K562 (cell line): ENCODE data around the gene SUSD3. TPM values are rescaled to one million over a fixed set of nuclear protein-coding genes. Genes with fewer than 3 reads are reported as not detected.

Source experiments
- ARID2 ChIP-seq: fragments of 450-650 bp; IDR thresholded peaks from 2 replicates; pipeline ENCODE4 v1.6.1; 2017; ENCODE audit warnings: antibody characterized with exemption, mild to moderate bottlenecking
- CBX5 ChIP-seq: IDR thresholded peaks from 2 replicates; pipeline ENCODE4 v1.6.1; 2014; ENCODE audit warnings: low read depth, borderline replicate concordance
- CTBP1 ChIP-seq: fragments of 450-650 bp; IDR thresholded peaks from 2 replicates; pipeline ENCODE4 v1.6.1; 2016; ENCODE audit warnings: borderline replicate concordance
- E2F6 ChIP-seq, 2 experiments: IDR thresholded peaks; 2 replicates each; pipeline ENCODE4 v1.6.1; 2011; ENCODE audit warnings: borderline replicate concordance in 1 of 2, control low read depth in 1 of 2, low read depth in 1 of 2, low read length in 1 of 2, mild to moderate bottlenecking in 1 of 2, mixed read lengths in 1 of 2, moderate library complexity in 1 of 2; ENCODE audit not compliant: insufficient read depth in 1 of 2, insufficient read length in 1 of 2, poor library complexity in 1 of 2, severe bottlenecking in 1 of 2; ENCODE audit errors: extremely low read depth in 1 of 2
- ERF ChIP-seq: fragments of 450-650 bp; formaldehyde crosslinking; IDR thresholded peaks from 2 replicates; pipeline ENCODE4 v1.4.0; 2020; ENCODE audit warnings: mild to moderate bottlenecking, mixed read lengths
- ETV5 ChIP-seq: sonication (generic); formaldehyde crosslinking; IDR thresholded peaks from 2 replicates; pipeline ENCODE4 v1.4.0; 2020; ENCODE audit warnings: low read depth, mild to moderate bottlenecking, missing genetic modification reagents
- FOSL1 ChIP-seq: fragments of 200-800 bp; sonication (Bioruptor generic); conservative IDR thresholded peaks from 2 replicates; pipeline ENCODE4 v1.6.1; 2016; ENCODE audit warnings: missing genetic modification characterization, missing compliant biosample characterization
- GABPB2 ChIP-seq: fragments of 250-450 bp; sonication (Bioruptor Pico); conservative IDR thresholded peaks from 2 replicates; pipeline ENCODE4 v1.5.1; 2021; ENCODE audit warnings: mild to moderate bottlenecking
- HDAC8 ChIP-seq: fragments of 450-650 bp; IDR thresholded peaks from 2 replicates; pipeline ENCODE4 v1.6.1; 2016; ENCODE audit warnings: mild to moderate bottlenecking, missing genetic modification characterization, moderate library complexity, missing compliant biosample characterization
- HNRNPK ChIP-seq: fragments of 200-400 bp; formaldehyde crosslinking; IDR thresholded peaks from one replicate; pipeline ENCODE4 v1.6.1; 2018; ENCODE audit warnings: mild to moderate bottlenecking, low read depth, low read length; ENCODE audit not compliant: poor library complexity, severe bottlenecking
- HNRNPUL1 ChIP-seq: fragments of 200-400 bp; formaldehyde crosslinking; IDR thresholded peaks from 2 replicates; pipeline ENCODE4 v1.6.1; 2017; ENCODE audit warnings: low read length
- JUND ChIP-seq, 2 experiments: IDR thresholded peaks; 2 replicates in 1 of 2; 3 replicates in 1 of 2; pipeline ENCODE4 v1.6.1; 2011; ENCODE audit warnings: borderline replicate concordance in 2 of 2, low read depth in 2 of 2, low read length in 2 of 2, improper control_type of control experiment in 1 of 2, missing biosample characterization in 1 of 2, missing genetic modification characterization in 1 of 2, missing genetic modification reagents in 1 of 2
- NR1H2 ChIP-seq: sonication (generic); formaldehyde crosslinking; IDR thresholded peaks from 2 replicates; pipeline ENCODE4 v1.4.0; 2020; ENCODE audit warnings: mild to moderate bottlenecking, missing genetic modification reagents
- RAD21 ChIP-seq, 2 experiments: fragments of 250-450 bp in 1 of 2; fragments of 450-650 bp in 1 of 2; sonication (Bioruptor Pico) in 1 of 2; formaldehyde crosslinking in 1 of 2; IDR thresholded peaks in 1 of 2; conservative IDR thresholded peaks in 1 of 2; 2 replicates each; pipeline versions ENCODE4 v1.4.0 to v1.8.0; 2020 to 2022; ENCODE audit warnings: mild to moderate bottlenecking in 2 of 2, moderate library complexity in 1 of 2
- SETDB1 ChIP-seq: IDR thresholded peaks from one replicate; pipeline ENCODE4 v1.6.1; 2012; ENCODE audit warnings: low read length, control low read depth, inconsistent platforms
- ZBTB17 ChIP-seq: fragments of 450-650 bp; formaldehyde crosslinking; IDR thresholded peaks from 2 replicates; pipeline ENCODE4 v1.4.0; 2020; ENCODE audit warnings: mild to moderate bottlenecking
- ZNF253 ChIP-seq: fragments of 250-450 bp; sonication (Bioruptor Pico); conservative IDR thresholded peaks from 2 replicates; pipeline ENCODE4 v1.6.1; 2021; ENCODE audit warnings: mild to moderate bottlenecking
- ZNF668 ChIP-seq: fragments of 250-450 bp; sonication (Bioruptor Pico); IDR thresholded peaks from 2 replicates; pipeline ENCODE4 v1.8.0; 2022; ENCODE audit warnings: mild to moderate bottlenecking, inconsistent platforms
- polyA plus RNA-seq, 8 experiments: library from polyadenylated mRNA; depleted of rRNA in 4 of 8; stranded (reverse) in 5 of 8; unstranded in 3 of 8; fragments of >200 nt; fragmentation: Nextera tagmentation in 2 of 8; fragmentation: Illumina TruSeq in 1 of 8; extraction: Ambion mirVana in 2 of 8; extraction: Trizol in 1 of 8; gene quantifications; 2 replicates each; pipeline versions ENCODE4 v1.2.1 to v1.2.3, GENCODE V29; 2011 to 2014; ENCODE audit warnings: inconsistent platforms in 1 of 8, missing spikeins in 1 of 8
- total RNA-seq, 7 experiments: library from RNA; depleted of rRNA in 6 of 7; stranded (reverse); fragments of >200 nt in 6 of 7; fragmentation: Illumina TruSeq in 2 of 7; extraction: Trizol in 2 of 7; gene quantifications; 2 replicates each; pipeline versions ENCODE4 v1.2.1 to v1.2.3, GENCODE V29; 2011 to 2021; ENCODE audit warnings: low replicate concordance in 1 of 7
- TF ChIP-seq, protein P1 (sequence below): fragments of 250-450 bp; sonication (Bioruptor Pico); IDR thresholded peaks from 2 replicates; pipeline ENCODE4 v1.9.0; 2021; ENCODE audit warnings: mild to moderate bottlenecking, inconsistent platforms
- TF ChIP-seq, protein P2 (sequence below): sonication (generic); formaldehyde crosslinking; IDR thresholded peaks from 2 replicates; pipeline ENCODE4 v1.8.1; 2023; ENCODE audit warnings: mild to moderate bottlenecking, missing genetic modification reagents

The SUSD3 gene
- total and polyA plus RNA-seq, 9 of the 15 experiments (the other 6 are each of a cell fraction or from before 2014, with no cell fraction given): 1.3 to 21.7 (median 11.4) TPM

GRCh38 chr9:93119953-93120845, 61.7 kb downstream of the SUSD3 start (continued):
- peak; percentile 87 for TF ChIP-seq CTBP1
- no peak for TF ChIP-seq ZBTB17 (CRISPR knock-in tag)
- no peak for TF ChIP-seq HNRNPUL1
- peak; percentile 61 to 67 for TF ChIP-seq E2F6 (IDR thresholded peaks at IDR 0.05; ENCODE audit: borderline replicate concordance in 1 of 2, extremely low read depth in 1 of 2, insufficient read depth in 1 of 2, insufficient read length in 1 of 2, low read depth in 1 of 2, low read length in 1 of 2, poor library complexity in 1 of 2, severe bottlenecking in 1 of 2)
- no peak for TF ChIP-seq SETDB1
- TF ChIP-seq ETV5 (CRISPR knock-in tag): peak; percentile 96
- no peak for TF ChIP-seq ZNF253 (CRISPR knock-in tag)
- peak; percentile 85 for TF ChIP-seq JUND (IDR thresholded peaks at IDR 0.05; ENCODE audit: borderline replicate concordance, low read depth, low read length)
- peak; percentile 78; the same call in 2 of the 3 replicates for TF ChIP-seq JUND (tag; IDR thresholded peaks at IDR 0.05; ENCODE audit: borderline replicate concordance, low read depth, low read length)
- TF ChIP-seq HDAC8 (tag): no peak
- TF ChIP-seq RAD21 (CRISPR knock-in tag; conservative IDR thresholded peaks at IDR 0.05 in 1 of 2, IDR thresholded peaks at IDR 0.05 in 1 of 2): peak; percentile 14 to 41; a peak in 2 of 4 replicates
- TF ChIP-seq ERF (CRISPR knock-in tag): no peak
- TF ChIP-seq GABPB2 (CRISPR knock-in tag): no peak
- peak; percentile 93 for TF ChIP-seq FOSL1 (tag)
- TF ChIP-seq HNRNPK: no peak
- TF ChIP-seq, protein P1, sequence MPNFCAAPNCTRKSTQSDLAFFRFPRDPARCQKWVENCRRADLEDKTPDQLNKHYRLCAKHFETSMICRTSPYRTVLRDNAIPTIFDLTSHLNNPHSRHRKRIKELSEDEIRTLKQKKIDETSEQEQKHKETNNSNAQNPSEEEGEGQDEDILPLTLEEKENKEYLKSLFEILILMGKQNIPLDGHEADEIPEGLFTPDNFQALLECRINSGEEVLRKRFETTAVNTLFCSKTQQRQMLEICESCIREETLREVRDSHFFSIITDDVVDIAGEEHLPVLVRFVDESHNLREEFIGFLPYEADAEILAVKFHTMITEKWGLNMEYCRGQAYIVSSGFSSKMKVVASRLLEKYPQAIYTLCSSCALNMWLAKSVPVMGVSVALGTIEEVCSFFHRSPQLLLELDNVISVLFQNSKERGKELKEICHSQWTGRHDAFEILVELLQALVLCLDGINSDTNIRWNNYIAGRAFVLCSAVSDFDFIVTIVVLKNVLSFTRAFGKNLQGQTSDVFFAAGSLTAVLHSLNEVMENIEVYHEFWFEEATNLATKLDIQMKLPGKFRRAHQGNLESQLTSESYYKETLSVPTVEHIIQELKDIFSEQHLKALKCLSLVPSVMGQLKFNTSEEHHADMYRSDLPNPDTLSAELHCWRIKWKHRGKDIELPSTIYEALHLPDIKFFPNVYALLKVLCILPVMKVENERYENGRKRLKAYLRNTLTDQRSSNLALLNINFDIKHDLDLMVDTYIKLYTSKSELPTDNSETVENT: no peak
- no peak for TF ChIP-seq NR1H2 (CRISPR knock-in tag)
- no peak for TF ChIP-seq ZNF668
- TF ChIP-seq ARID2: no peak
- TF ChIP-seq CBX5: no peak
- TF ChIP-seq, protein P2, sequence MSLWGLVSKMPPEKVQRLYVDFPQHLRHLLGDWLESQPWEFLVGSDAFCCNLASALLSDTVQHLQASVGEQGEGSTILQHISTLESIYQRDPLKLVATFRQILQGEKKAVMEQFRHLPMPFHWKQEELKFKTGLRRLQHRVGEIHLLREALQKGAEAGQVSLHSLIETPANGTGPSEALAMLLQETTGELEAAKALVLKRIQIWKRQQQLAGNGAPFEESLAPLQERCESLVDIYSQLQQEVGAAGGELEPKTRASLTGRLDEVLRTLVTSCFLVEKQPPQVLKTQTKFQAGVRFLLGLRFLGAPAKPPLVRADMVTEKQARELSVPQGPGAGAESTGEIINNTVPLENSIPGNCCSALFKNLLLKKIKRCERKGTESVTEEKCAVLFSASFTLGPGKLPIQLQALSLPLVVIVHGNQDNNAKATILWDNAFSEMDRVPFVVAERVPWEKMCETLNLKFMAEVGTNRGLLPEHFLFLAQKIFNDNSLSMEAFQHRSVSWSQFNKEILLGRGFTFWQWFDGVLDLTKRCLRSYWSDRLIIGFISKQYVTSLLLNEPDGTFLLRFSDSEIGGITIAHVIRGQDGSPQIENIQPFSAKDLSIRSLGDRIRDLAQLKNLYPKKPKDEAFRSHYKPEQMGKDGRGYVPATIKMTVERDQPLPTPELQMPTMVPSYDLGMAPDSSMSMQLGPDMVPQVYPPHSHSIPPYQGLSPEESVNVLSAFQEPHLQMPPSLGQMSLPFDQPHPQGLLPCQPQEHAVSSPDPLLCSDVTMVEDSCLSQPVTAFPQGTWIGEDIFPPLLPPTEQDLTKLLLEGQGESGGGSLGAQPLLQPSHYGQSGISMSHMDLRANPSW (CRISPR knock-in tag): no peak
